ENCODE results near the gene NFIA.

NFIA gene

GRCh38 chr1:61253059-61253735 lies 170.8 kb downstream of the NFIA start:
- H3K4me1 ChIP-seq (ENCODE audit: control insufficient read depth, low read depth, low read length), result peaks cover 11% of the 10 kb centered on the region
- H3K36me3 ChIP-seq (ENCODE audit: control insufficient read depth, low read depth, low read length), result no peaks in the 10 kb centered on the region
- no peaks in the 10 kb centered on the region for H3K9me3 ChIP-seq (ENCODE audit: control insufficient read depth, low read depth, low read length)
- no peak overlapping the region for H3K27ac ChIP-seq (ENCODE audit: low read length)
- H3K4me3 ChIP-seq (ENCODE audit: low read length), result no peak overlapping the region
- H3K9ac ChIP-seq (ENCODE audit: low read length), result no peak overlapping the region
- H3K27me3 ChIP-seq (ENCODE audit: control insufficient read depth, insufficient read depth, low read length), result no peaks in the 10 kb centered on the region

- no peak overlapping the region for H3K9ac ChIP-seq (ENCODE audit: low read length)
These were observed 171.7 kb downstream of the NFIA start for GRCh38 chr1:61253912-61254633.

DNA sequence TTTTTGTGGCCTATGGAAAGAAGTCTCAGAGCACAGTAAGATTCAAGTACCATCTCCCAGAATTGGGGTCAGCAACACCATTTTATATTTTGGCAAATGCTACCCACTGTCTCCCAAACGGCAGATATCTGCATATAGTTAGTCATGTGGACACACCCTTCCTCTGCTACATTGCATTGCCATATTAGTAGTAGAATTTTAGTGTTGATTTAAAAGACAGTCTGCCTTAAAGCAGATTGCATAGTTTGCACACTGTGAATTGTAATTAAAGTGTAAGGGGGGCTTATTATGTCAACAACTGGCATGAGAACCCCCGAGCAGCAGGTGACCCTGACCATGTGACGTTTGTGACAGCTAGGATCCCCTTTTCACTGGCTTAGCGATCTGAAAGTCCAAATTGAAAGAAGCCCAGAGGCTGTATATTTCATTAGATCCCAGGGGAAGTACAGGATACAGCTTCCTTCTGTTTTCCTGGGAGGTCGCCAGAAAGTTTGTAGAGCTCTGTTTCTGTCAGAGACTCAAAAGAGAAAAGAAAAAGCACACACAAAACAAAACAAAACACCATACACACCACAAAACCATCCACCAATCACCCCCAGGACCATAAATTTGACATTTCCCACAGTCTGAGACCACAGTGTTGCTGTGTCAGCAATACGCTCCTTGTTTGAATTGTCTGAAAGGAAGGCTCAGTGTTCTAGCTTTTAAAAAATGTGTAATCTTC lies 172.4 kb downstream of the NFIA start:
- no peaks in the 10 kb centered on the region for H3K9me3 ChIP-seq (ENCODE audit: control insufficient read depth, low read depth, low read length)
- peaks cover 3% of the 10 kb centered on the region for H3K4me1 ChIP-seq (ENCODE audit: control insufficient read depth, low read depth, low read length)
- no peak overlapping the region for H3K4me3 ChIP-seq (ENCODE audit: low read length)
- H3K27ac ChIP-seq (ENCODE audit: low read length), result no peak overlapping the region
- no peaks in the 10 kb centered on the region for H3K36me3 ChIP-seq (ENCODE audit: control insufficient read depth, low read depth, low read length)
- H3K9ac ChIP-seq (ENCODE audit: low read length), result no peak overlapping the region
- H3K27me3 ChIP-seq (ENCODE audit: control insufficient read depth, insufficient read depth, low read length), result no peaks in the 10 kb centered on the region

More at GRCh38 chr1:61253912-61254633, 171.7 kb downstream of the NFIA start:
- H3K27ac ChIP-seq (ENCODE audit: low read length), result no peak overlapping the region
- H3K36me3 ChIP-seq (ENCODE audit: control insufficient read depth, low read depth, low read length), result no peaks in the 10 kb centered on the region
- no peaks in the 10 kb centered on the region for H3K27me3 ChIP-seq (ENCODE audit: control insufficient read depth, insufficient read depth, low read length)
- no peak overlapping the region for H3K4me3 ChIP-seq (ENCODE audit: low read length)
- no peaks in the 10 kb centered on the region for H3K9me3 ChIP-seq (ENCODE audit: control insufficient read depth, low read depth, low read length)
- peaks cover 2% of the 10 kb centered on the region for H3K4me1 ChIP-seq (ENCODE audit: control insufficient read depth, low read depth, low read length)

GRCh38 chr1:61255358-61255703 lies 173.0 kb downstream of the NFIA start:
- Histone ChIP-seq H3K4me3 (ENCODE audit: low read length) (no peak overlapping the region), H3K27ac (ENCODE audit: low read length) (no peak overlapping the region)

DNA sequence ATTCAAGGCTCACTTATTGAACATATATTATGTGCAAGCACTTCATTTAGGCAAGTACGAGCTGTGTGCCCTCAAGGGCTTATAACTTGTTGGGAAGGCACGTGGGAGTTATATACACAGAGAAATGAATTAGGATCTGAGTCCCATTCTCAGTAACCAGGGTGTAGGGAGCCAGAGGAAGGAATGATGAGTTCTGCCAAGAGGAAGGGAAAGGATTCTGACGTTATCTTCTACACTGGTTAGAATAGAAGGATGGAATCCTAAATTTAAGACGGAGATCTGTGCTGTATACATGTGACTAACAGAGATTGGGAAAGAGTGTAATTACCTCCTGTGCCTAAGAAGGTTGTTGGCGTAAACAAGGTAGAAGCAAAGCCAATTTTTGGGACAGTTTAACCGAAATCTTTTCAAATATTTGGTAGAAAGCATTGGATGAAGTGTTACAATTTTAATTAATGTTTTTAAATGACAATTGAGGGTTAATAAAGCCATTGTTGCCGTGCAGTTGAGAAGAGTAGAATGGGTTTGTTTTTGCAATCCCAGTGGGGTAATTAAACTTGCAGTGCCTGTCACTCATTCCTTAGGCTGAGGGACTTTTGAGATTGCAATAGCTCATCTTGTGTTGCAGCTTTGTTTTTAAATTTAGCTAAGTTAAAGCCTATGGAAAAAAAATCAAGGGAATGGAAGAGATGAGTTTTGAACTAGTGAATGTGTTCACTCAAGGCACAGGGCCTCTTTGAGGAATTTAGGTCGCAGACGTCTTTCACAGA lies 177.2 kb downstream of the NFIA start:
- Histone ChIP-seq H3K4me3 (ENCODE audit: low read length) (no peak overlapping the region), H3K36me3 (ENCODE audit: control insufficient read depth, low read depth, low read length) (no peaks in the 10 kb centered on the region), H3K9me3 (ENCODE audit: control insufficient read depth, low read depth, low read length) (no peaks in the 10 kb centered on the region), H3K27me3 (ENCODE audit: control insufficient read depth, insufficient read depth, low read length) (no peaks in the 10 kb centered on the region), H3K4me1 (ENCODE audit: control insufficient read depth, low read depth, low read length) (peaks cover 4% of the 10 kb centered on the region), H3K9ac (ENCODE audit: low read length) (no peak overlapping the region), H3K27ac (ENCODE audit: low read length) (no peak overlapping the region)

More at GRCh38 chr1:61255358-61255703, 173.0 kb downstream of the NFIA start:
- Histone ChIP-seq H3K4me1 (ENCODE audit: control insufficient read depth, low read depth, low read length) (peaks cover 4% of the 10 kb centered on the region), H3K27me3 (ENCODE audit: control insufficient read depth, insufficient read depth, low read length) (no peaks in the 10 kb centered on the region), H3K9me3 (ENCODE audit: control insufficient read depth, low read depth, low read length) (no peaks in the 10 kb centered on the region), H3K36me3 (ENCODE audit: control insufficient read depth, low read depth, low read length) (no peaks in the 10 kb centered on the region), H3K9ac (ENCODE audit: low read length) (no peak overlapping the region)

DNA sequence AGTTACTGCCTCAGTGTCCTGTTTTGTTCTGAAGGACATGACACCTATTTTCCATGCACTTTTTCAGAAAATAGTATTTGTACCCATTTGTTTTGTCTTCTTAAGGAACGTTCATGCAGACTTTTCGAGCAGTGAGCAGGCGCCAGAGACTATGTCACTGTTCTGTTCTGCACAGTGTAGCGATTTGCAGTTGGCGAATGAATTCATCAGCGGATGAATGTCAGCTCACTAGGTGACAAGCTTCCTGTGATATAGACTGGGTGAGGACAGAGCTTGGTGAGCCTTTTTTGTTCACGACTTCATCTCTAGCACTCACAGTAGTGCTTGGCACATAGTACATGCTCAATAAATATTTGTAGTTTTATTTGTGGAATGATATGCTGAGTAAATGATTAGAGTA lies 177.8 kb downstream of the NFIA start:
- Histone ChIP-seq H3K4me3 (ENCODE audit: low read length) (no peak overlapping the region), H3K4me1 (ENCODE audit: control insufficient read depth, low read depth, low read length) (peaks cover 4% of the 10 kb centered on the region), H3K9me3 (ENCODE audit: control insufficient read depth, low read depth, low read length) (no peaks in the 10 kb centered on the region), H3K9ac (ENCODE audit: low read length) (no peak overlapping the region), H3K27me3 (ENCODE audit: control insufficient read depth, insufficient read depth, low read length) (no peaks in the 10 kb centered on the region), H3K27ac (ENCODE audit: low read length) (no peak overlapping the region), H3K36me3 (ENCODE audit: control insufficient read depth, low read depth, low read length) (no peaks in the 10 kb centered on the region)

DNA sequence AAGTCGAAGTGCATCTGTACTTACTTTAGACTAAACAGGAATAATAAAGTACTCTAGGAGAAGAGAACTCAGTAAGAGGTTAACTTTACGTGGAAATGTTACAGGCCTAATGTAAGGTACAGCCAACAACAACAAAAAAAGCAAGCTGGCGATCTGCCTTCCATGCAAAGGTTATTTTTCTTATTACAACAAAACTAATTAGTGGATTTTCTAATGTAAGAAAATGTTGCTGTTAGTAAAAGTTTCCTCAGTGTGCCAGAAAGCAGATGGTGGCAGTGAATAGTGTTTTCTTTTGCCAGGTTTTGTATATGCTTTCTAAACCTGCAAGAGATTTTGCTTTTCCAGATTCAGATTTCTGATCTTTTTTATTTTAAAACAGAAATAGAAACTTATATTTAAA lies 179.2 kb downstream of the NFIA start:
- Histone ChIP-seq H3K4me1 (ENCODE audit: control insufficient read depth, low read depth, low read length) (peaks cover 4% of the 10 kb centered on the region), H3K36me3 (ENCODE audit: control insufficient read depth, low read depth, low read length) (no peaks in the 10 kb centered on the region), H3K27me3 (ENCODE audit: control insufficient read depth, insufficient read depth, low read length) (no peaks in the 10 kb centered on the region), H3K9ac (ENCODE audit: low read length) (no peak overlapping the region), H3K4me3 (ENCODE audit: low read length) (no peak overlapping the region), H3K9me3 (ENCODE audit: control insufficient read depth, low read depth, low read length) (no peaks in the 10 kb centered on the region), H3K27ac (ENCODE audit: low read length) (no peak overlapping the region)

DNA sequence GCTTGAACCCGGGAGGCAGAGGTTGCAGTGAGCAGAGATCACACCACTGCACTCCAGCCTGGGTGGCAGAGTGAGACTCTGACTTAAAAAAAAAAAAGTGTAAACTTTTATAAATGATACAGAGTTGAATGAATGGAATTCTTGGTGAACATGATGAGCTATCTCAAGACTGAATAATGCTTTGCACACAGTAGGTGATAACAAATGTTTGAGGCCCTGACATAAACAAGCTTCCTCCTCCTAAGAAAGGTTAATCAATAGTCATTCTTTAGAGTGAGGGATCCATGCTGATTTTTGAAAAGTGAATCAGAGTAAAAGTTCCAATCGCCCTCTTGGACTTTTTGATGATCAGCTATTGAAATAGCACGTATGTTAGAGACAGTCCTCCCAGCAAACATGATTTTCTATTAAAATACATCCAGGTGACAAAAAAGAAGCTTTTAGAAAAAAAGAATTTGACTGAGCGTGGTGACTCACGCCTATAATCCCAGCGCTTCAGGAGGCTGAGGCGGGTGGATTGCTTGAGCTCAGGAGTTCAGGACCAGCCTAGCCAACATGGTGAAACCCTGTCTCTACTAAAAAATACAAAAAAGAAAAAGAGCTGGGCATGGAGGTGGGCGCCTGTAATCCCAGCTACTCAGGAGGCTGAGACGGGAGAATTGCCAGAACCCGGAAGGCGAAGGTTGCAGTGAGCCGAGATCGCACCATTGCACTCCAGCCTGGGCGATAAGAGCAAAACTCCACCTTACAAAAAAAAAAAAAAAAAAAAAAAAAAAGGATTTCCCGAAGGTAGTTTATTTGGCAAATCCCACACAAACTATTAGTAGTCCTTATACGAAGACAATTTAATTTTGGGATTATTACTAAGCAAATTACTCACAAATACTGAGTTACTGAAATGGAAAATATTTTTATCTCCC lies 181.8 kb downstream of the NFIA start:
- no peak overlapping the region for H3K4me3 ChIP-seq (ENCODE audit: low read length)
- H3K9me3 ChIP-seq (ENCODE audit: control insufficient read depth, low read depth, low read length), result no peaks in the 10 kb centered on the region
- H3K36me3 ChIP-seq (ENCODE audit: control insufficient read depth, low read depth, low read length), result no peaks in the 10 kb centered on the region
- no peaks in the 10 kb centered on the region for H3K27me3 ChIP-seq (ENCODE audit: control insufficient read depth, insufficient read depth, low read length)
- H3K27ac ChIP-seq (ENCODE audit: low read length), result no peak overlapping the region
- H3K9ac ChIP-seq (ENCODE audit: low read length), result no peak overlapping the region
- peaks cover 4% of the 10 kb centered on the region for H3K4me1 ChIP-seq (ENCODE audit: control insufficient read depth, low read depth, low read length)

DNA sequence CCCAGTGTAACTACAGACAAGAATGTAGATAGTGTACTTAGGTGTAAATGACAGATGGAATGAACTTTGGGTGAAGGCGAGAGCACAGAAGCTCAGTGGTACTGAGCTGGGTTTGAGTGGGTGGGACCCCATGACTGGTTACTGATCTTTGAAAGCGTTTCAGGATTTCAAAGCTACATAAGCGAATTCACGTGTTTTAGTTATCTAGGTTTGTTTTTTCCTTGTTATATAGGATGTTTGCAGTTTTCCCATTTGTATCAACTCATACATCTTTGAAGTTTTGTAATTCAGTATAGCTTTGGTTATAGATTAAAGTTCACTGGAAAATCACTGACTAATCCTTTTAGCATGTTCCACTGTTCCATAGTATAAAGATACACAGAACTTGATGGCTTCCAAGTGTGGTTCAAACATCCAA lies 182.5 kb downstream of the NFIA start:
- Histone ChIP-seq H3K27me3 (ENCODE audit: control insufficient read depth, insufficient read depth, low read length) (no peaks in the 10 kb centered on the region), H3K9me3 (ENCODE audit: control insufficient read depth, low read depth, low read length) (no peaks in the 10 kb centered on the region), H3K4me1 (ENCODE audit: control insufficient read depth, low read depth, low read length) (peaks cover 6% of the 10 kb centered on the region), H3K9ac (ENCODE audit: low read length) (no peak overlapping the region), H3K36me3 (ENCODE audit: control insufficient read depth, low read depth, low read length) (no peaks in the 10 kb centered on the region), H3K27ac (ENCODE audit: low read length) (no peak overlapping the region), H3K4me3 (ENCODE audit: low read length) (no peak overlapping the region)

- no peaks in the 10 kb centered on the region for H3K9me3 ChIP-seq (ENCODE audit: control insufficient read depth, low read depth, low read length)
- no peak overlapping the region for H3K9ac ChIP-seq (ENCODE audit: low read length)
- no peaks in the 10 kb centered on the region for H3K36me3 ChIP-seq (ENCODE audit: control insufficient read depth, low read depth, low read length)
- H3K4me3 ChIP-seq (ENCODE audit: low read length), result no peak overlapping the region
- no peaks in the 10 kb centered on the region for H3K27me3 ChIP-seq (ENCODE audit: control insufficient read depth, insufficient read depth, low read length)
- no peak overlapping the region for H3K27ac ChIP-seq (ENCODE audit: low read length)
- peaks cover 5% of the 10 kb centered on the region for H3K4me1 ChIP-seq (ENCODE audit: control insufficient read depth, low read depth, low read length)
These were observed 183.3 kb downstream of the NFIA start for GRCh38 chr1:61265665-61266064.
